Measurements from ENCODE around the gene PARVA. TPM values are rescaled to one million over a fixed set of nuclear protein-coding genes. Genes with fewer than 3 reads are reported as not detected.

Gene PARVA
- total and polyA plus RNA-seq, 9 of the 15 experiments (the other 6 are each of a cell fraction or from before 2014, with no cell fraction given) = 0.11 TPM; not detected in 8

GRCh38 chr11:12474871-12475270 is 97.5 kb downstream of the PARVA start (continued):
- TF ChIP-seq ZNF592 (IDR thresholded peaks at IDR 0.05) (no peak), CGGBP1 (CRISPR knock-in tag; IDR thresholded peaks at IDR 0.05) (no peak)

GRCh38 chr11:12478743-12479142 is 101.4 kb downstream of the PARVA start:
- no TSS peak for BruUV-seq (replicated peaks)
- no peak for ATAC-seq

More at GRCh38 chr11:12478743-12479142, 101.4 kb downstream of the PARVA start:
- 0% methylated on average over 4 of the region's 4 CpGs for WGBS (ENCODE audit: insufficient coverage, low coverage, missing lambda C conversion rate)
- Histone ChIP-seq H3K79me2 (ENCODE audit: control insufficient read depth, insufficient read depth, low read length) (no peaks in the 10 kb centered on the region), H3K27me3 (ENCODE audit: control insufficient read depth in 2 of 2, insufficient read depth in 2 of 2, low read length in 2 of 2) (peaks cover 31 to 53% of the 10 kb centered on the region in 2 experiments), H3K9me1 (ENCODE audit: control insufficient read depth, insufficient read depth, low read length) (no peaks in the 10 kb centered on the region), H3K4me3 (no peak overlapping the region), H3K27ac (ENCODE audit: extremely low read depth, low read depth, low read length) (no peak overlapping the region), H3K9me3 (replicated peaks; ENCODE audit: control insufficient read depth, insufficient read depth, low read depth, low read length) (no peaks in the 10 kb centered on the region), H4K20me1 (replicated peaks; ENCODE audit: control insufficient read depth, insufficient read depth, low read length) (no peaks in the 10 kb centered on the region), H3K36me3 (ENCODE audit: control insufficient read depth, insufficient read depth, low read length) (no peaks in the 10 kb centered on the region), H3K4me2 (ENCODE audit: insufficient read depth, low read length) (no peak overlapping the region), H2AFZ (ENCODE audit: low read depth, low read length) (no peak overlapping the region), H3K4me1 (replicated peaks in 1 of 2; ENCODE audit: control insufficient read depth in 2 of 2, insufficient read depth in 2 of 2, low read length in 2 of 2) (no peaks in the 10 kb centered on the region), H3K9ac (ENCODE audit: insufficient read depth in 1 of 2, low read depth in 2 of 2, low read length in 2 of 2) (no peak overlapping the region)
- no peak for FAIRE-seq
- intact Hi-C loops (cut with micrococcal nuclease) (loop anchor here (10.0 kb wide), 1 partner anchor 144 kb away; no protein-coding TSS in a partner anchor), in situ Hi-C loops (cut with MboI) (no loop called here)
- ChIA-PET CTCF (ENCODE audit: low intra/inter-chr PET ratio) (no interaction called here), POLR2A (no interaction called here)
- TF ChIP-seq TRIM24 (IDR thresholded peaks at IDR 0.05) (no peak), ARID3A (IDR thresholded peaks at IDR 0.05; ENCODE audit: borderline replicate concordance, low read depth, low read length) (no peak), BMI1 (IDR thresholded peaks at IDR 0.05; ENCODE audit: low read length) (no peak), CBFA2T2 (conservative IDR thresholded peaks at IDR 0.05) (no peak), FOXA3 (CRISPR knock-in tag; conservative IDR thresholded peaks at IDR 0.05 in 1 of 2, IDR thresholded peaks at IDR 0.05 in 1 of 2) (no peak), ZHX1 (conservative IDR thresholded peaks at IDR 0.05; ENCODE audit: low read length) (no peak), ZNF717 (CRISPR knock-in tag; IDR thresholded peaks at IDR 0.05) (no peak), ZBTB34 (CRISPR knock-in tag; IDR thresholded peaks at IDR 0.05) (no peak), TAF1 (IDR thresholded peaks at IDR 0.05; ENCODE audit: control insufficient read depth, extremely low read depth, insufficient read depth, low read length, severe bottlenecking) (no peak)
- DNase-seq (ENCODE audit: extremely low read depth in 1 of 4, low spot score in 3 of 4) = no peak

Measured in K562 (cell line).